K562 (cell line): ENCODE measurements around the gene HRC. TPM values are rescaled to one million over a fixed set of nuclear protein-coding genes. Genes with fewer than 3 reads are reported as not detected.
A peak's percentile ranks its signal among the peaks of the same experiment; 100 is the strongest.

Experiments
- BHLHE40 ChIP-seq: IDR thresholded peaks from 2 replicates; pipeline ENCODE4 v1.6.1; 2011; ENCODE audit warnings: low read length, improper control_type of control experiment
- CC2D1A ChIP-seq: fragments of 450-650 bp; IDR thresholded peaks from 2 replicates; pipeline ENCODE4 v1.6.1; 2017; ENCODE audit warnings: mild to moderate bottlenecking
- FOXM1 ChIP-seq, 2 experiments: fragments of 450-650 bp in 1 of 2; sonication (generic) in 1 of 2; formaldehyde crosslinking in 1 of 2; IDR thresholded peaks; 2 replicates each; pipeline versions ENCODE4 v1.6.1 to v1.9.0; 2017 to 2022; ENCODE audit warnings: low read depth in 2 of 2, mild to moderate bottlenecking in 2 of 2, missing genetic modification reagents in 1 of 2, moderate library complexity in 1 of 2
- GTF2F1 ChIP-seq: IDR thresholded peaks from 2 replicates; pipeline ENCODE4 v1.6.1; 2011; ENCODE audit warnings: low read depth, low read length, improper control_type of control experiment
- HMGXB4 ChIP-seq: sonication (generic); formaldehyde crosslinking; IDR thresholded peaks from 2 replicates; pipeline ENCODE4 v1.8.1; 2023; ENCODE audit warnings: mild to moderate bottlenecking, missing genetic modification reagents
- MEIS2 ChIP-seq: fragments of 450-650 bp; IDR thresholded peaks from 2 replicates; pipeline ENCODE4 v1.6.1; 2014; ENCODE audit warnings: mild to moderate bottlenecking; ENCODE audit not compliant: partially characterized antibody
- MLLT1 ChIP-seq, 2 experiments: fragments of 450-650 bp; IDR thresholded peaks; 2 replicates each; pipeline ENCODE4 v1.6.1; 2016
- MYC ChIP-seq, 2 experiments: fragments of 250-450 bp in 1 of 2; sonication (Bioruptor Pico) in 1 of 2; IDR thresholded peaks; 2 replicates each; pipeline versions ENCODE4 v1.5.1 to v1.6.1; 2012 to 2021; ENCODE audit warnings: low read depth in 2 of 2, borderline replicate concordance in 1 of 2, improper control_type of control experiment in 1 of 2, low read length in 1 of 2, mild to moderate bottlenecking in 1 of 2, moderate library complexity in 1 of 2
- NONO ChIP-seq, 2 experiments: fragments of 200-400 bp in 1 of 2; fragments of 450-650 bp in 1 of 2; formaldehyde crosslinking in 1 of 2; IDR thresholded peaks; 2 replicates each; pipeline ENCODE4 v1.6.1; 2017; ENCODE audit warnings: low read depth in 2 of 2, mild to moderate bottlenecking in 2 of 2, moderate library complexity in 2 of 2, low read length in 1 of 2
- POLR2H ChIP-seq: IDR thresholded peaks from 2 replicates; pipeline ENCODE4 v1.6.1; 2016; ENCODE audit warnings: missing genetic modification characterization, low read depth, mild to moderate bottlenecking, control low read depth, missing compliant biosample characterization, moderate library complexity
- POLR3G ChIP-seq: IDR thresholded peaks from 2 replicates; pipeline ENCODE4 v1.6.1; 2011; ENCODE audit not compliant: insufficient read length, insufficient replicate concordance; ENCODE audit errors: extremely low read depth
- PRPF4 ChIP-seq: fragments of 200-400 bp; formaldehyde crosslinking; IDR thresholded peaks from one replicate; pipeline ENCODE4 v1.6.1; 2017; ENCODE audit warnings: low read length, low read depth, mild to moderate bottlenecking; ENCODE audit not compliant: insufficient read depth, poor library complexity, severe bottlenecking
- RNF219 ChIP-seq: fragments of 250-450 bp; sonication (Bioruptor Pico); IDR thresholded peaks from 2 replicates; pipeline ENCODE4 v1.5.0; 2022; ENCODE audit warnings: mild to moderate bottlenecking
- SAFB ChIP-seq: fragments of 200-400 bp; formaldehyde crosslinking; IDR thresholded peaks from 2 replicates; pipeline ENCODE4 v1.6.1; 2017; ENCODE audit warnings: low read depth, low read length, borderline replicate concordance
- SIN3B ChIP-seq: fragments of 450-650 bp; IDR thresholded peaks from 2 replicates; pipeline ENCODE4 v1.6.1; 2017; ENCODE audit warnings: low read depth, mild to moderate bottlenecking, moderate library complexity
- SUPT5H ChIP-seq: fragments of 450-650 bp; IDR thresholded peaks from 2 replicates; pipeline ENCODE4 v1.6.1; 2016
- TARDBP ChIP-seq: fragments of 450-650 bp; IDR thresholded peaks from 2 replicates; pipeline ENCODE4 v1.6.1; 2016
- ZBTB43 ChIP-seq: sonication (generic); formaldehyde crosslinking; IDR thresholded peaks from 2 replicates; pipeline ENCODE4 v1.8.0; 2023; ENCODE audit warnings: mild to moderate bottlenecking, missing genetic modification reagents
- ZNF316 ChIP-seq: fragments of 450-650 bp; IDR thresholded peaks from 2 replicates; pipeline ENCODE4 v1.6.1; 2016
- polyA plus RNA-seq, 8 experiments: library from polyadenylated mRNA; depleted of rRNA in 4 of 8; stranded (reverse) in 5 of 8; unstranded in 3 of 8; fragments of >200 nt; fragmentation: Nextera tagmentation in 2 of 8; fragmentation: Illumina TruSeq in 1 of 8; extraction: Ambion mirVana in 2 of 8; extraction: Trizol in 1 of 8; gene quantifications; 2 replicates each; pipeline versions ENCODE4 v1.2.1 to v1.2.3, GENCODE V29; 2011 to 2014; ENCODE audit warnings: inconsistent platforms in 1 of 8, missing spikeins in 1 of 8
- total RNA-seq, 7 experiments: library from RNA; depleted of rRNA in 6 of 7; stranded (reverse); fragments of >200 nt in 6 of 7; fragmentation: Illumina TruSeq in 2 of 7; extraction: Trizol in 2 of 7; gene quantifications; 2 replicates each; pipeline versions ENCODE4 v1.2.1 to v1.2.3, GENCODE V29; 2011 to 2021; ENCODE audit warnings: low replicate concordance in 1 of 7

Gene HRC
- total and polyA plus RNA-seq, 9 of the 15 experiments (the other 6 are each of a cell fraction or from before 2014, with no cell fraction given): 0.66 to 18.7 (median 13.1) TPM

GRCh38 chr19:49118565-49119410 is 36.4 kb downstream of the HRC start, which contains the start of gene C19orf73 (continued):
- TF ChIP-seq NONO (IDR thresholded peaks at IDR 0.05; ENCODE audit: low read depth in 2 of 2, low read length in 1 of 2): peak; percentile 46 to 98; a peak in 3 of 4 replicates
- no peak for TF ChIP-seq RNF219 (CRISPR knock-in tag)
- TF ChIP-seq ZBTB43 (CRISPR knock-in tag): 0 out of 2 replicates have a peak, but pooled peaks have one; percentile 42
- no peak for TF ChIP-seq FOXM1 (IDR thresholded peaks at IDR 0.05; ENCODE audit: low read depth)
- no peak for TF ChIP-seq FOXM1 (CRISPR knock-in tag; IDR thresholded peaks at IDR 0.05; ENCODE audit: low read depth)
- TF ChIP-seq MEIS2: no peak
- TF ChIP-seq SIN3B: no peak
- TF ChIP-seq SUPT5H: peak; percentile 74; the same call in 1 of the 2 replicates
- peak; percentile 96 for TF ChIP-seq SAFB
- no peak for TF ChIP-seq POLR3G
- no peak for TF ChIP-seq PRPF4
- TF ChIP-seq HMGXB4: peak; percentile 76
- TF ChIP-seq ZNF316: no peak
- TF ChIP-seq POLR2H (tag): no peak
- peak; percentile 81 for TF ChIP-seq MYC (IDR thresholded peaks at IDR 0.05; ENCODE audit: low read depth, low read length)
- peak; percentile 95; the same call in 1 of the 2 replicates for TF ChIP-seq MYC (CRISPR knock-in tag; IDR thresholded peaks at IDR 0.05; ENCODE audit: borderline replicate concordance, low read depth)
- TF ChIP-seq MLLT1 (IDR thresholded peaks at IDR 0.05): no peak
- peak; percentile 93 for TF ChIP-seq BHLHE40
- TF ChIP-seq TARDBP: peak; percentile 98
- TF ChIP-seq CC2D1A: no peak
- no peak for TF ChIP-seq GTF2F1
